HCT116 (cell line): Measurements from ENCODE around the gene ICOS.

Source experiments
- CEBPB ChIP-seq: IDR thresholded peaks from 2 replicates; pipeline ENCODE4 v1.6.1; 2012; ENCODE audit warnings: low read depth
- EZH2 ChIP-seq: fragments of 200-600 bp; sonication (generic); IDR thresholded peaks from 2 replicates; pipeline ENCODE4 v1.6.1; 2017; ENCODE audit warnings: antibody characterized with exemption, mixed run types
- POLR2AphosphoS5 ChIP-seq: IDR thresholded peaks from 2 replicates; pipeline ENCODE4 v1.6.1; 2011; ENCODE audit warnings: mild to moderate bottlenecking, low read depth, low read length, moderate library complexity
- YY1 ChIP-seq: IDR thresholded peaks from 2 replicates; pipeline ENCODE4 v1.6.1; 2011; ENCODE audit warnings: low read length, low read depth, moderate library complexity, mild to moderate bottlenecking; ENCODE audit not compliant: insufficient replicate concordance; ENCODE audit errors: extremely low read depth
- ZNF274 ChIP-seq: fragments of 200-500 bp; sonication (Bioruptor generic); IDR thresholded peaks from 2 replicates; pipeline ENCODE4 v1.6.1; 2014; ENCODE audit warnings: mild to moderate bottlenecking, low read depth, low read length, inconsistent platforms
- TF ChIP-seq, protein P1 (sequence below), 3 experiments: fragments of 200-600 bp in 1 of 3; sonication (generic) in 1 of 3; IDR thresholded peaks in 2 of 3; conservative IDR thresholded peaks in 1 of 3; 2 replicates each; pipeline ENCODE4 v1.5.1; 2012 to 2017; ENCODE audit warnings: low read depth in 2 of 3, low read length in 2 of 3, antibody characterized with exemption in 1 of 3, borderline replicate concordance in 1 of 3, control low read depth in 1 of 3, mild to moderate bottlenecking in 1 of 3, mixed read lengths in 1 of 3, mixed run types in 1 of 3, moderate library complexity in 1 of 3; ENCODE audit not compliant: insufficient read depth in 1 of 3
- TF ChIP-seq, protein P2 (sequence below): IDR thresholded peaks from 2 replicates; pipeline ENCODE4 v1.6.1; 2012

DNA sequence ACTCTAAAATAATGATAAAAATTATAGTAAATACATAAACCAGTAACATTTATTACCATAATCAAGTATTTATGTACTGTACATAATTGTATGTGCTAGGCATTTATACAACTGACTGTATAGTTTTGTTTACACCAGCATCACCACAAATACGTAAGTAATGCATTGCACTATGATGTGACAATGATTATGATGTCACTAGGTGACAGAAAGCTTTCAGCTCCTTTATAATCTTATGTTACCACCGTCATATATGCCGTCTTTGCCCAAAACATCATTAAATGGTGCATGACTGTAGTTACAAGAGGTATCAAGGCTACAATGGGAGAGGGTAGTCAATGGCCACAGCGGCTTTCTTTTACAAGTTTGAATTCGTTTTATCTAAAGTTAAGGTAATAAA is 60.1 kb downstream of the ICOS start:
- TF ChIP-seq, protein P1, sequence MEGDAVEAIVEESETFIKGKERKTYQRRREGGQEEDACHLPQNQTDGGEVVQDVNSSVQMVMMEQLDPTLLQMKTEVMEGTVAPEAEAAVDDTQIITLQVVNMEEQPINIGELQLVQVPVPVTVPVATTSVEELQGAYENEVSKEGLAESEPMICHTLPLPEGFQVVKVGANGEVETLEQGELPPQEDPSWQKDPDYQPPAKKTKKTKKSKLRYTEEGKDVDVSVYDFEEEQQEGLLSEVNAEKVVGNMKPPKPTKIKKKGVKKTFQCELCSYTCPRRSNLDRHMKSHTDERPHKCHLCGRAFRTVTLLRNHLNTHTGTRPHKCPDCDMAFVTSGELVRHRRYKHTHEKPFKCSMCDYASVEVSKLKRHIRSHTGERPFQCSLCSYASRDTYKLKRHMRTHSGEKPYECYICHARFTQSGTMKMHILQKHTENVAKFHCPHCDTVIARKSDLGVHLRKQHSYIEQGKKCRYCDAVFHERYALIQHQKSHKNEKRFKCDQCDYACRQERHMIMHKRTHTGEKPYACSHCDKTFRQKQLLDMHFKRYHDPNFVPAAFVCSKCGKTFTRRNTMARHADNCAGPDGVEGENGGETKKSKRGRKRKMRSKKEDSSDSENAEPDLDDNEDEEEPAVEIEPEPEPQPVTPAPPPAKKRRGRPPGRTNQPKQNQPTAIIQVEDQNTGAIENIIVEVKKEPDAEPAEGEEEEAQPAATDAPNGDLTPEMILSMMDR (IDR thresholded peaks at IDR 0.05 in 2 of 3, conservative IDR thresholded peaks at IDR 0.05 in 1 of 3; ENCODE audit: borderline replicate concordance in 1 of 3, insufficient read depth in 1 of 3, low read depth in 2 of 3, low read length in 2 of 3) = no peak
- TF ChIP-seq EZH2 (no peak), ZNF274 (no peak), POLR2AphosphoS5 (no peak), YY1 (no peak), CEBPB (no peak)
- TF ChIP-seq, protein P2, sequence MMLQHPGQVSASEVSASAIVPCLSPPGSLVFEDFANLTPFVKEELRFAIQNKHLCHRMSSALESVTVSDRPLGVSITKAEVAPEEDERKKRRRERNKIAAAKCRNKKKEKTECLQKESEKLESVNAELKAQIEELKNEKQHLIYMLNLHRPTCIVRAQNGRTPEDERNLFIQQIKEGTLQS = no peak
